Karpas-422 (cell line): Measurements from ENCODE around the gene CYP27C1. TPM values are rescaled to one million over a fixed set of nuclear protein-coding genes. Genes with fewer than 3 reads are reported as not detected.

Experiments used
- small RNA-seq: library from RNA; depleted of rRNA; stranded (forward); fragments of <200 nt; gene quantifications from one replicate; pipeline ENCODE3, GENCODE V24; 2014
- total RNA-seq: library from RNA; depleted of rRNA; stranded (reverse); fragments of >200 nt; shearing (Covaris generic); gene quantifications from 2 replicates; pipeline ENCODE4 v1.2.3, GENCODE V29; 2014; ENCODE audit warnings: low replicate concordance; rRNA removed

CYP27C1 gene
- total RNA-seq, 1 experiment from 2014 or later: not detected

Small RNAs within 50 kb of the gene (small RNA-seq; reads per million reads assigned to genes)
- not detected for gene NIFKP9

Other genes starting within 250 kb of the CYP27C1 start
- gene BIN1, start 113.1 kb downstream of the CYP27C1 start, total RNA-seq: 8.4 and 17.8 TPM in 2 replicates
- 41.4 and 42.5 TPM in 2 replicates for gene ERCC3, start 73.8 kb upstream of the CYP27C1 start, total RNA-seq
- gene MAP3K2, start 167.7 kb upstream of the CYP27C1 start, total RNA-seq: 36.0 and 40.7 TPM in 2 replicates
- gene PROC, start 198.1 kb upstream of the CYP27C1 start, total RNA-seq: not detected in 2 replicates